Kasumi-1 (cell line): ENCODE results near the gene G3BP1.
"Not testable (repeated sequence)": the region's sequence is repeated elsewhere in the genome, so short reads cannot be mapped to it uniquely, and the experiment has no call there.

ENCODE experiments used
- DNase-seq, 2 experiments: peaks; one replicate each; lab custom pipeline; 2025; lab: John Stamatoyannopoulos, UW

The G3BP1 gene

DNA sequence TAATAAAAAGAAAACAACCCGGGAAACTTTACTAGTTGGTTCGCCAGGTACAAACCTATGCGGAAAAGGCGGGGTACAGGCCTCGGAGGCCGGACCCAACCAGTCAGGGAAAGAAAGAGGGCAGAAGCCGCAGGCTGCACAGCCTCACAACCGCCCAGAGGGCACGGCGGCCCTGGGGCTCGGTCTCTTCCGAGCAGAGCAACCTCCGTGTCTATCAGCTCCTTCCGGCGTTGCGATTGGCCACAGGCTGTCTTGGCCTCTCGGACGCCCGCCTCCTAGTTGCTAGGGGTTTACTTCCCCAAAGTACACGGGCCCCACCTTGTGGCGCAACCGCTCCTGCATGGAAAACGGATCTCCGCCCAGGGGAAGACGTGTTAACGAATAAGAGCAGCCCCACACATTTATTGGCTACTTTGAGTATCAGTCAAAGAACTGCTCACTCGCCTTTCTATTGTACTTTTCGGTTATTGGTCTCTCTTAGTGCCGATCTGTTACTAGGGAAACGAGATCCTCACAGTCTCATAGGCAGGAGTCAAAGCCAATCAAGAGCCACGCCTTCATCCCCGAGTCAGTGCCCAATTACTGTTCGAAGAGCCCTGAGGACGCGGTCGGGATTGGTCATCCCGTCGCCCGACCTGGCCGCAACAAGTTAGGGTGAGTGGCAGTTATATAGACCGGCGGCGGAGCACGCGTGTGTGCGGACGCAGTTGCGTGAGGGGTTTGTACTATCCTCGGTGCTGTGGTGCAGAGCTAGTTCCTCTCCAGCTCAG is at the start of gene G3BP1:
Gene G3BP1, plus strand, starts transcription at position 696 of the 770 bp plus-strand sequence. CDS start 14,667 bp downstream, outside the sequence.
- DNase-seq: peak; percentile 100

DNA sequence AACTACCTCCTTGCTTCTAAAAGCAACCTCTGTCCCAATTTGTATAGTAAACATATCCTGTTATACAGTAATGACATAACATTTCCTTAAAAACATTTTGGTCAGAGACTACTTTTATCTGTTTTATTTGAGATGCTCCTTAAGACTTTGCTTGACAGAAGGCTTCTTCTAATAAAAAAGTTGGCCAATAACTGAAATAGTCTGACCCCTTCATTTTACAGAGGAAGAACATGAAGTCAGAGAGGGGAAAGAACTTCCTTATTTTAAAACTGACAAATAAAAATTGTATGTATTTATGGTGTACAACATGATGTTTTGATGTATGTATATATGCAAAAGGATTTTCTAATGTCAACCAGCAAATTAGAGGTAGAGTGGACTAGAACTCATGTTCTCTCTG is 49.2 kb upstream of the G3BP1 start:
- DNase-seq: peak in 1 of 2 experiments; percentile 19

DNA sequence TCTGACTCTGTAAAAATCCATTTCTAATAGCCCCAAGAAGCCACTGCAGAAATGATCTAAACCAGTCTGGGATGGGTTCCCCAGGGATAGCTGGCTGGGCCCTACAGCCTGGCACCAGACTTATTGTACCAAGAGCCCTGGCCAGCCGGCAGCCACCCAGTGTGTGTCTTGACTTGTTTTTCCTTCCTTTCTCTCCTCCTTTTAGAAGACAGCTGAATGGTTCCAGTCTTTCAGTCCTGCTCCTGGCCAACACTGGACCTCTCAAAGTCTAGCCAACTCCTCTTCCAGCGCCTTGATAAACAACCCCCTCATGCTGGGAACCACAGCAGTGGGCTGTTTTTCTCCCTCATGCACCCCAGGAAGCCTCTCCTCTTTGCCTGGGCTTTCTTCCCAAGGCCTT is 47.4 kb upstream of the G3BP1 start:
- DNase-seq: no peak

- not testable (repeated sequence) for DNase-seq
Observed at GRCh38 chr5:151729597-151729996, 42.2 kb upstream of the G3BP1 start.

DNA sequence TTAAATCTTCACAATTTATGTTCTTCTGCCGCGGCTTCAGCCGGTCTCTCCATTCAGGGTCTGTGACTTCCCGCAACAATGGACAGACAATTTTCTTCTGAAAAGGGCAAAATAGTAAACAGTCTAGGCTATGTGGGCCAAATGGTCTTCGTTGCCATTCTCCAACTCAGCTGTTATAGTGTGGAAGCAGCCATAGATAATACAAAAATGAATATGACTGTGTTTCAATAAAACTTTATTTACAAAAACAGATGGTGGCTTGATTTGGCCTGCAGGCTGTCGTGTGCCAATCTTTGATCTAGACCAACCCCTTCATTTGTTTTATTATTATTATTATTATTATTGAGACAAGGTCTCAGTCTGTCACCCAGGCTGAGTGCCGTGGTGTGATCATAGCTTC is 41.4 kb upstream of the G3BP1 start:
- DNase-seq: no peak

GRCh38 chr5:151733358-151734063 is 38.2 kb upstream of the G3BP1 start:
- no peak for DNase-seq

- no peak for DNase-seq
Observed at GRCh38 chr5:151734064-151734408, 37.7 kb upstream of the G3BP1 start.

- DNase-seq: no peak
Observed at GRCh38 chr5:151735646-151736045, 36.1 kb upstream of the G3BP1 start.

DNA sequence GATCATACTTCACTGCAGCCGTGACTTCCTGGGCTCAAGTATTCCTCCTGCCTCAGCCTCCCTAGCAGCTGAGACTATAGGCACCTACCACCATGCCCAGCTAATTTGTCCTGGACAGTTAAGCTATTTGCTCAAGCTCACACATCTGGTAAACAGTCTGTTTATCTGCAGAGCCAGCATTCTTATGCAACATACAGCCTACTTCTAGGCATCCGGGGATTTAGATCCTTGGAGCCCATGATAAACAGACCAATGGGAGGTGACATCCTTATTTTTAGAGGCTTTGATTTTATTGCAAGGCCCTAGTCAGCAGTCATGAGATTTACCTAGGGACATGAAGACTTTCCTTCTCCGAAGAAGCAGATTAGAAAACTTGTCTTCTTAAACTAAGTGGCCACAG is 34.3 kb upstream of the G3BP1 start:
- no peak for DNase-seq

DNA sequence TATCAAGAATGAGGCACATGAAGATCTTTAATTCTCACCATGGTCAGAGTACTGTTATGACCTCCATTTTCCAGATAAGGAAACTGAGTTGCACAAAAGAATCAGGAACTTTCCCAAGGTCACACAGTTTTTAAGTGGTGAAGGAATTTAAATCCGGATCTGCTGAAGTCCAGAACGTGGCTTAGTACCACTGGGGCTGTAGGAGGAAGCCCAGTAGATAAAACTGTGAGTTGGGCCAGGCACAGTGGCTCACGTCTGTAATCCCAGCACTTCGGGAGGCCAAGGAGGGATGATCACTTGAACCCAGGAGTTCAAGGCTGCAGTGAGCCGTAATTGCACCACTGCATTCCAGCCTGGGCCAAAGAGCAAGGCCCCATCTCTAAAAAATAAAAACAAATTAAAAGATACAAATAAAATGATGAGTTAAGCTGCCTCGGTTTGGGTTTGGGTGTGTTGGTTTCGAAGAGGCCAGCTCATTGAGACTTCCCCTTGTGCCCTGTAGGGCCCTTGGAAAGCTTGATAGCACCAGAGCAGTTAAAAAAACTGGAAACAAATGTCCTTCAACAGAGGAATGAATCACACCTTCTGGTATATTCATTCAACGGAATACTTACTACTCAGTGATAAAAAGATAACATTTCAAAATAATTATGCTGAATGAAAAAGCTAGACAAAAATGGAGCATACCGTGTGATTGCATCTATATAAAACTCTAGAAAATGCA is 33.5 kb upstream of the G3BP1 start:
- no peak for DNase-seq

DNA sequence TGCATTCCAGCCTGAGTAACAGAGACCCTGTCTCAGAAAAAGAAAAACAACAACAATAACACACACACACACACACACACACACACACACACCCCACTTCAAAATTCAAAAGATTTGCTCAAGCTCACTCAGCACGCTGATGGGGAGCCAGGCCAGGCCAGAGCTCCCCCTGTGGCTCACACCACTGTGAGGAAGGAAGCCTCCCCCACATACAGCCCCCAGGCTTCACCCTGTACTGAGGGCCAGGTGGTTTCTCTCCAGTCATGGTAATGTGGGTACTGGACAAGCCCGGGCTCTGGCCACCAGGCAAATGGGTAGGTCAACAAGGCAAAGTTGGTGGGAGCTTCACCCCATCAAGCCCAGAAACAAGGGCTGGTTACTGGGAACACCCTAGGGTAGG is 32.4 kb upstream of the G3BP1 start:
- no peak for DNase-seq

DNA sequence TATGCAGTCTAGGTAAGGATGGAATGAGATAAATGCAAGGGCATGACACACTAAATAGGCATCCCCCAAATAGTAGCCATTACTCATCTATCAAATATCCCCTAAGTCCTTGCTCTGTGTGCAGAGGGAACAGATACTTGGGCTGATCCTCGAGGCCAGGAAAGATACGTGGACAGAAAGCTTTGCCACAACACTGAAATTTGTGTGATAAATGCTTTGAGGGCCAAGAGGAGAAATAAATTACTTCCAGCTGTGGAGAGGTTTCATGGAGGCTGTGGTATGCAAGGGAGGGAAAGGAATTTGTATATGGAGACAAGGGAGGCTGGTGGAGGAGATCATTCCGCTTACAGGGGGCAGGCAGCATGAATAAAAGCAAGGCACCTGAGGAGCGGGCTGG is 31.8 kb upstream of the G3BP1 start:
- DNase-seq: no peak

- peak; percentile 67 to 77 for DNase-seq
Observed at GRCh38 chr5:151740336-151740942, 31.3 kb upstream of the G3BP1 start.

GRCh38 chr5:151740958-151741373 is 30.8 kb upstream of the G3BP1 start:
- no peak for DNase-seq

- no peak for DNase-seq
Observed at GRCh38 chr5:151741678-151742423, 29.9 kb upstream of the G3BP1 start.

DNA sequence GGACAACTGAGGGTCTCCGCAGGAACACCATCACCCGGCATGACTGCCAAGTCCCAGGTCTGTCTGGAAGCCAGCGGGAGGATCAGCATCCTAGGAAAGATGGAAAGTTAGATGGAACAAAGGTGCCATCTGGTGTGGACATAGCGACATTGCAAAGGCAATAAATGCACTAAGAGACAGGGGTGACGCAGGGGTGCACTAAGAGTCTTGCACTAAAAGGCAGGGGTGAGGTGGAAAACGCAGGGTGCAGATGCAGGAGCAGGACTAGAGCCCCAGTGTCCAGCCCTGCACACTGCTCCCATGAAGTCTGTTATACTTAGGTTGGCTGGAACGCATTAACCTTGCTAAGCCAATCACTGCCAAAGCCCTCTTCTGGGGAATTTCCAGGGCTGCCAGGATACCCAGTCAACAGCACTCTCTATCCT is 28.9 kb upstream of the G3BP1 start:
- peak; percentile 44 to 57 for DNase-seq

GRCh38 chr5:151743530-151743929 is 28.2 kb upstream of the G3BP1 start:
- no peak for DNase-seq

DNA sequence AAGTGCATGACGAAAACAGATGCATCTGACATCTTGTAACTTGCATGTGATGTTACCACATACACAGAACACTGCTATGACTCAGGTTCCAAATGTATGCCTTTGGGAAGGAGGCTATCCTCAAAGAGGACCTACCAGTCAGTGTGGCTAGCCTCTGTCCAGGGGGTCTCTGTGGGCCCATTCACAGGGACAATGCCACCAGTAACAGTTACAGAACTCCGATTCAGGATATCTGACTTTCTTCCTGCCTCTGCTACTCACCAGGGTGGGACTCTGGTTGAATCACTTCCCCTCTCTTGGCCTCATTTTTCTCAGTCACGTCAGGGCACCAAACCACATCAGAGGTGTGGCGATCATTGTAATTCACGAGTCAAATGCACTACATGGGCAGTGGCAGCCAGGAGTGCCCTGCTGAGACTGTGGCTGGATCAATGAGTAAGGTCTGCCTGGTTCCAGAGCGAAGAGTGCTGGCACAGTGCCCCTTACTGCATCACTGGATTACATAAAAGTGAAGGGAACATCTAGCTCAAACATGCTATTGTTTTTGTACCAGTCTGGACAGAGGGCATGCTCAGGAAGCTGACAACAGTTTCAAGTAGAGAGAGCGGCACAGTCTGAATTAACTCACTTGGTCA is 26.6 kb upstream of the G3BP1 start:
- DNase-seq: no peak

GRCh38 chr5:151750121-151750520 is 21.6 kb upstream of the G3BP1 start:
- no peak for DNase-seq

- no peak for DNase-seq
Observed at GRCh38 chr5:151751091-151751490, 20.7 kb upstream of the G3BP1 start.

- DNase-seq: no peak
Observed at GRCh38 chr5:151751593-151751992, 20.2 kb upstream of the G3BP1 start.
